H1 (cell line): ENCODE measurements around the gene DPM2. TPM values are rescaled to one million over a fixed set of nuclear protein-coding genes. Genes with fewer than 3 reads are reported as not detected.
A peak's percentile ranks its signal among the peaks of the same experiment; 100 is the strongest.

Experiments
- POU5F1 ChIP-seq: IDR thresholded peaks from 2 replicates; pipeline ENCODE4 v1.6.1; 2011; ENCODE audit warnings: low read depth, mild to moderate bottlenecking, low read length, moderate library complexity
- SIN3A ChIP-seq, 2 experiments: IDR thresholded peaks in 1 of 2; conservative IDR thresholded peaks in 1 of 2; 2 replicates each; pipeline ENCODE4 v1.6.1; 2011 to 2012; ENCODE audit warnings: low read length in 2 of 2, improper control_type of control experiment in 1 of 2, low read depth in 1 of 2, mild to moderate bottlenecking in 1 of 2
- polyA plus RNA-seq, 7 experiments: library from polyadenylated mRNA; depleted of rRNA in 3 of 7; stranded (reverse) in 5 of 7; unstranded in 2 of 7; fragments of >200 nt in 5 of 7; fragments of 200-250 nt in 2 of 7; gene quantifications; 1 replicate in 5 of 7; 2 replicates in 1 of 7; 4 replicates in 1 of 7; pipeline versions ENCODE4 v1.2.1 to v1.2.3, GENCODE V29; 2011 to 2013; ENCODE audit warnings: missing spikeins in 2 of 7, mixed read lengths in 2 of 7
- total RNA-seq: library from RNA; stranded (reverse); fragmentation: NEBNext Ultra II Directional; extraction: Animal tissue kit (Norgen Biotek cat#: 25700); gene quantifications from 2 replicates; pipeline ENCODE4 v1.2.1, GENCODE V29; 2021

The DPM2 gene
- total and polyA plus RNA-seq, 2 of the 8 experiments (the other 6 are each of a cell fraction or from before 2014, with no cell fraction given), result 45.4 to 95.4 TPM

GRCh38 chr9:127926906-127927200, 10.8 kb downstream of the DPM2 start (continued):
- peak in 1 of 2 experiments; percentile 74; a peak in 2 of 4 replicates for TF ChIP-seq SIN3A (conservative IDR thresholded peaks at IDR 0.05 in 1 of 2, IDR thresholded peaks at IDR 0.05 in 1 of 2; ENCODE audit: low read depth in 1 of 2, low read length in 2 of 2)
- TF ChIP-seq POU5F1, result no peak
